HepG2 (cell line): ENCODE data around the gene BTG1. TPM values are rescaled to one million over a fixed set of nuclear protein-coding genes. Genes with fewer than 3 reads are reported as not detected.
A peak's percentile ranks its signal among the peaks of the same experiment; 100 is the strongest.

Experiments used
- ATF5 ChIP-seq: sonication (generic); formaldehyde crosslinking; IDR thresholded peaks from 2 replicates; pipeline ENCODE4 v1.4.0; 2020; ENCODE audit warnings: mild to moderate bottlenecking, low read depth, missing genetic modification reagents
- BORCS8-MEF2B ChIP-seq: sonication (generic); formaldehyde crosslinking; IDR thresholded peaks from 2 replicates; pipeline ENCODE4 v1.8.0; 2022; ENCODE audit warnings: mild to moderate bottlenecking, missing genetic modification reagents
- CCDC6 ChIP-seq: sonication (generic); formaldehyde crosslinking; IDR thresholded peaks from 2 replicates; pipeline ENCODE4 v1.8.1; 2022; ENCODE audit warnings: mild to moderate bottlenecking, missing genetic modification reagents, moderate library complexity
- CREB1 ChIP-seq, 2 experiments: fragments of 450-650 bp in 1 of 2; IDR thresholded peaks; 2 replicates each; pipeline ENCODE4 v1.6.1; 2016 to 2017; ENCODE audit warnings: control low read depth in 1 of 2, mild to moderate bottlenecking in 1 of 2, missing compliant biosample characterization in 1 of 2, missing genetic modification characterization in 1 of 2
- E2F1 ChIP-seq: sonication (generic); formaldehyde crosslinking; IDR thresholded peaks from 2 replicates; pipeline ENCODE4 v1.5.0; 2020; ENCODE audit warnings: missing genetic modification reagents
- HNF1B ChIP-seq: sonication (generic); formaldehyde crosslinking; IDR thresholded peaks from 2 replicates; pipeline ENCODE4 v1.5.1; 2020; ENCODE audit warnings: mild to moderate bottlenecking, moderate library complexity, missing genetic modification reagents
- KAT8 ChIP-seq: IDR thresholded peaks from 2 replicates; pipeline ENCODE4 v1.6.1; 2016; ENCODE audit warnings: missing genetic modification reagents, missing compliant biosample characterization
- KDM5A ChIP-seq: fragments of 200-600 bp; sonication (generic); IDR thresholded peaks from 2 replicates; pipeline ENCODE4 v1.7.0; 2018; ENCODE audit warnings: antibody characterized with exemption, mild to moderate bottlenecking, low read length, borderline replicate concordance
- LCORL ChIP-seq, 2 experiments: fragments of 450-650 bp in 1 of 2; sonication (generic) in 1 of 2; formaldehyde crosslinking in 1 of 2; IDR thresholded peaks; 2 replicates each; pipeline versions ENCODE4 v1.5.0 to v1.6.1; 2017 to 2020; ENCODE audit warnings: antibody characterized with exemption in 1 of 2, missing genetic modification reagents in 1 of 2
- NONO ChIP-seq, 2 experiments: fragments of 450-650 bp in 1 of 2; sonication (generic) in 1 of 2; formaldehyde crosslinking in 1 of 2; IDR thresholded peaks in 1 of 2; conservative IDR thresholded peaks in 1 of 2; 2 replicates each; pipeline versions ENCODE4 v1.6.1 to v1.8.0; 2017 to 2022; ENCODE audit warnings: mild to moderate bottlenecking in 1 of 2, missing genetic modification reagents in 1 of 2, moderate library complexity in 1 of 2
- NR2F6 ChIP-seq, 2 experiments: IDR thresholded peaks; 2 replicates each; pipeline ENCODE4 v1.6.1; 2016; ENCODE audit warnings: antibody characterized with exemption in 1 of 2, mild to moderate bottlenecking in 1 of 2
- POLR2A ChIP-seq, 2 experiments: IDR thresholded peaks; 2 replicates each; pipeline ENCODE4 v1.6.1; 2011; ENCODE audit warnings: low read depth in 2 of 2, low read length in 2 of 2, mild to moderate bottlenecking in 1 of 2, moderate library complexity in 1 of 2; ENCODE audit not compliant: insufficient read depth in 1 of 2
- RAD21 ChIP-seq: fragments of 450-650 bp; formaldehyde crosslinking; IDR thresholded peaks from 2 replicates; pipeline ENCODE4 v1.5.0; 2020; ENCODE audit warnings: mild to moderate bottlenecking
- RARA ChIP-seq: IDR thresholded peaks from 2 replicates; pipeline ENCODE4 v1.6.1; 2016; ENCODE audit warnings: missing genetic modification reagents, missing compliant biosample characterization
- RARG ChIP-seq: sonication (generic); formaldehyde crosslinking; IDR thresholded peaks from 2 replicates; pipeline ENCODE4 v1.4.0; 2020; ENCODE audit warnings: low read depth, mild to moderate bottlenecking, missing genetic modification reagents
- SMC3 ChIP-seq: IDR thresholded peaks from 2 replicates; pipeline ENCODE4 v1.6.1; 2011; ENCODE audit warnings: low read length, improper control_type of control experiment
- SOX13 ChIP-seq, 3 experiments: fragments of 450-650 bp in 1 of 3; sonication (generic) in 1 of 3; formaldehyde crosslinking in 1 of 3; IDR thresholded peaks in 2 of 3; conservative IDR thresholded peaks in 1 of 3; 2 replicates each; pipeline versions ENCODE4 v1.5.0 to v1.6.1; 2016 to 2020; ENCODE audit warnings: antibody characterized with exemption in 1 of 3, mild to moderate bottlenecking in 1 of 3, missing compliant biosample characterization in 1 of 3, missing genetic modification reagents in 1 of 3, moderate library complexity in 1 of 3
- STAG1 ChIP-seq: sonication (generic); formaldehyde crosslinking; IDR thresholded peaks from 2 replicates; pipeline ENCODE4 v1.4.0; 2020; ENCODE audit warnings: missing genetic modification reagents
- TBP ChIP-seq: sonication (generic); formaldehyde crosslinking; IDR thresholded peaks from 2 replicates; pipeline ENCODE4 v1.5.0; 2020; ENCODE audit warnings: missing genetic modification reagents
- TBX2 ChIP-seq: sonication (generic); formaldehyde crosslinking; IDR thresholded peaks from 2 replicates; pipeline ENCODE4 v1.5.0; 2020; ENCODE audit warnings: missing genetic modification reagents, mild to moderate bottlenecking, borderline replicate concordance
- ZNF10 ChIP-seq: sonication (generic); formaldehyde crosslinking; IDR thresholded peaks from 2 replicates; pipeline ENCODE4 v1.4.0; 2020; ENCODE audit warnings: mild to moderate bottlenecking, low read depth, missing genetic modification reagents, borderline replicate concordance
- ZNF235 ChIP-seq: sonication (generic); formaldehyde crosslinking; IDR thresholded peaks from 2 replicates; pipeline ENCODE4 v1.8.1; 2023; ENCODE audit warnings: mild to moderate bottlenecking, missing genetic modification reagents, borderline replicate concordance
- ZNF383 ChIP-seq: sonication (generic); formaldehyde crosslinking; IDR thresholded peaks from 2 replicates; pipeline ENCODE4 v1.4.0; 2020; ENCODE audit warnings: missing genetic modification reagents, mild to moderate bottlenecking, borderline replicate concordance
- polyA plus RNA-seq, 8 experiments: library from polyadenylated mRNA; depleted of rRNA in 3 of 8; stranded (reverse) in 7 of 8; unstranded in 1 of 8; fragments of >200 nt; fragmentation: Illumina TruSeq in 4 of 8; extraction: Trizol in 4 of 8; gene quantifications; 2 replicates each; pipeline versions ENCODE4 v1.2.1 to v1.2.3, GENCODE V29; 2011 to 2016; ENCODE audit warnings: low read depth in 4 of 8, missing spikeins in 1 of 8, mixed read lengths in 1 of 8; ENCODE audit not compliant: insufficient read depth in 1 of 8
- total RNA-seq, 5 experiments: library from RNA; depleted of rRNA; stranded (reverse); fragments of >200 nt; fragmentation: Illumina TruSeq; extraction: Trizol; gene quantifications; 2 replicates each; pipeline ENCODE4 v1.2.3, GENCODE V29; 2016; ENCODE audit warnings: low read depth in 1 of 5

BTG1 gene
- total and polyA plus RNA-seq, 2 of the 13 experiments (the other 11 are each of a cell fraction or from before 2014, with no cell fraction given): 7.5 to 16.7 TPM

- TF ChIP-seq CREB1 (IDR thresholded peaks at IDR 0.05) (no peak), CREB1 (CRISPR knock-in tag; IDR thresholded peaks at IDR 0.05) (0 out of 2 replicates have a peak, but pooled peaks have one; percentile 26), ATF5 (CRISPR knock-in tag) (no peak), SOX13 (IDR thresholded peaks at IDR 0.05) (no peak), SOX13 (CRISPR knock-in tag; conservative IDR thresholded peaks at IDR 0.05 in 1 of 2, IDR thresholded peaks at IDR 0.05 in 1 of 2) (peak in 1 of 2 experiments; percentile 45; a peak in 2 of 4 replicates), RAD21 (CRISPR knock-in tag) (0 out of 2 replicates have a peak, but pooled peaks have one; percentile 50), BORCS8-MEF2B (0 out of 2 replicates have a peak, but pooled peaks have one; percentile 21), POLR2A (IDR thresholded peaks at IDR 0.05; ENCODE audit: insufficient read depth in 1 of 2, low read depth in 2 of 2, low read length in 2 of 2) (0 out of 4 replicates have a peak, but pooled peaks of 1 of the 2 experiments have one; percentile 23), RARG (CRISPR knock-in tag) (no peak), NR2F6 (IDR thresholded peaks at IDR 0.05) (peak; percentile 49), NR2F6 (CRISPR knock-in tag; IDR thresholded peaks at IDR 0.05) (no peak), KDM5A (0 out of 2 replicates have a peak, but pooled peaks have one; percentile 32), NONO (IDR thresholded peaks at IDR 0.05) (no peak), NONO (CRISPR knock-in tag; conservative IDR thresholded peaks at IDR 0.05) (peak; percentile 31; the same call in 1 of the 2 replicates), RARA (CRISPR knock-in tag) (0 out of 2 replicates have a peak, but pooled peaks have one; percentile 12), SMC3 (peak; percentile 78), TBP (0 out of 2 replicates have a peak, but pooled peaks have one; percentile 41), HNF1B (CRISPR knock-in tag) (peak; percentile 23), CCDC6 (CRISPR knock-in tag) (peak; percentile 22; the same call in 1 of the 2 replicates), ZNF383 (CRISPR knock-in tag) (0 out of 2 replicates have a peak, but pooled peaks have one; percentile 30), LCORL (IDR thresholded peaks at IDR 0.05) (no peak), LCORL (CRISPR knock-in tag; IDR thresholded peaks at IDR 0.05) (0 out of 2 replicates have a peak, but pooled peaks have one; percentile 40), ZNF10 (CRISPR knock-in tag) (no peak), E2F1 (CRISPR knock-in tag) (0 out of 2 replicates have a peak, but pooled peaks have one; percentile 15), ZNF235 (no peak), KAT8 (CRISPR knock-in tag) (peak; percentile 40; the same call in 1 of the 2 replicates), TBX2 (CRISPR knock-in tag) (peak; percentile 12; the same call in 1 of the 2 replicates), STAG1 (CRISPR knock-in tag) (peak; percentile 71)
Observed at GRCh38 chr12:92143686-92144630, 1.7 kb downstream of the BTG1 start (continued).
